Measurements from ENCODE around the gene TMX3. TPM values are rescaled to one million over a fixed set of nuclear protein-coding genes. Genes with fewer than 3 reads are reported as not detected.

Gene TMX3
- total RNA-seq, 1 experiment from 2014 or later: 39.5 TPM

- Histone ChIP-seq H3K4ac (ENCODE audit: low read depth, low read length) (no peak overlapping the region), H4K20me1 (ENCODE audit: control insufficient read depth, insufficient read depth, insufficient read length) (no peaks in the 10 kb centered on the region), H2BK120ac (ENCODE audit: low read depth, low read length, poor library complexity, severe bottlenecking) (no peak overlapping the region), H3K4me2 (ENCODE audit: insufficient read depth, insufficient read length, low read length) (no peak overlapping the region), H2BK12ac (ENCODE audit: insufficient read length, low read depth, low read length) (no peak overlapping the region), H4K91ac (ENCODE audit: insufficient read length, low read depth, low read length) (no peak overlapping the region), H2BK5ac (ENCODE audit: insufficient read length, low read length) (no peak overlapping the region), H3K27me3 (ENCODE audit: insufficient read depth, low read length) (no peaks in the 10 kb centered on the region), H2AFZ (ENCODE audit: low read length) (no peak overlapping the region), H3K23me2 (ENCODE audit: insufficient read length, low read depth, low read length, poor library complexity, severe bottlenecking) (no peaks in the 10 kb centered on the region), H2AK5ac (ENCODE audit: insufficient read length, low read length) (no peak overlapping the region), H3K79me1 (ENCODE audit: insufficient read depth, low read depth, low read length, poor library complexity, severe bottlenecking) (no peaks in the 10 kb centered on the region), H2BK15ac (ENCODE audit: low read depth, low read length) (no peak overlapping the region), H3K18ac (ENCODE audit: insufficient read length, low read depth, low read length) (no peak overlapping the region), H3K23ac (ENCODE audit: insufficient read length, low read depth, low read length) (no peak overlapping the region), H3K79me2 (ENCODE audit: insufficient read depth, low read length) (no peaks in the 10 kb centered on the region), H3K4me1 (ENCODE audit: insufficient read depth, low read length) (no peaks in the 10 kb centered on the region), H3T11ph (ENCODE audit: low read length) (no peak overlapping the region), H4K5ac (ENCODE audit: insufficient read length, low read depth, low read length) (no peak overlapping the region), H2BK20ac (ENCODE audit: low read depth, low read length, poor library complexity, severe bottlenecking) (no peak overlapping the region), H3K27ac (ENCODE audit: insufficient read length, low read depth, low read length) (no peak overlapping the region), H3K14ac (ENCODE audit: insufficient read depth, low read length) (no peak overlapping the region), H3K9ac (ENCODE audit: extremely low read depth, insufficient read length, low read length) (no peak overlapping the region), H3K56ac (ENCODE audit: insufficient read length, low read depth, low read length) (no peak overlapping the region), H4K8ac (replicated peaks; ENCODE audit: insufficient read length, low read depth, low read length) (no peak overlapping the region), H3K9me3 (ENCODE audit: control insufficient read depth, low read depth, low read length) (no peaks in the 10 kb centered on the region)
- Mint-ChIP-seq H3K27ac (no peak overlapping the region), H3K9me3 (peaks cover 0 to 4% of the 10 kb centered on the region in 2 experiments; a peak in 3 of 5 replicates), H3K4me1 (peaks cover 6 to 8% of the 10 kb centered on the region in 2 experiments), H3K4me3 (no peak overlapping the region), H3K27me3 (ENCODE audit: low read depth) (no peaks in the 10 kb centered on the region; the same call in 1 of the 2 replicates), H3K36me3 (ENCODE audit: insufficient read depth in 1 of 3, low read depth in 3 of 3) (peaks cover 0 to 9% (median under 1%) of the 10 kb centered on the region in 3 experiments; a peak in 6 of 7 replicates)
- TF ChIP-seq, protein P1, sequence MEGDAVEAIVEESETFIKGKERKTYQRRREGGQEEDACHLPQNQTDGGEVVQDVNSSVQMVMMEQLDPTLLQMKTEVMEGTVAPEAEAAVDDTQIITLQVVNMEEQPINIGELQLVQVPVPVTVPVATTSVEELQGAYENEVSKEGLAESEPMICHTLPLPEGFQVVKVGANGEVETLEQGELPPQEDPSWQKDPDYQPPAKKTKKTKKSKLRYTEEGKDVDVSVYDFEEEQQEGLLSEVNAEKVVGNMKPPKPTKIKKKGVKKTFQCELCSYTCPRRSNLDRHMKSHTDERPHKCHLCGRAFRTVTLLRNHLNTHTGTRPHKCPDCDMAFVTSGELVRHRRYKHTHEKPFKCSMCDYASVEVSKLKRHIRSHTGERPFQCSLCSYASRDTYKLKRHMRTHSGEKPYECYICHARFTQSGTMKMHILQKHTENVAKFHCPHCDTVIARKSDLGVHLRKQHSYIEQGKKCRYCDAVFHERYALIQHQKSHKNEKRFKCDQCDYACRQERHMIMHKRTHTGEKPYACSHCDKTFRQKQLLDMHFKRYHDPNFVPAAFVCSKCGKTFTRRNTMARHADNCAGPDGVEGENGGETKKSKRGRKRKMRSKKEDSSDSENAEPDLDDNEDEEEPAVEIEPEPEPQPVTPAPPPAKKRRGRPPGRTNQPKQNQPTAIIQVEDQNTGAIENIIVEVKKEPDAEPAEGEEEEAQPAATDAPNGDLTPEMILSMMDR (conservative IDR thresholded peaks at IDR 0.05): no peak
- WGBS (ENCODE audit: extremely low coverage, insufficient read length, low lambda C conversion rate): no CpG with 5 or more reads among the region's 1 CpG
- no peak for DNase-seq
Observed at GRCh38 chr18:68722821-68723220, 7.9 kb upstream of the TMX3 start.
